Brain microvascular endothelial cell (primary cell): ENCODE results near the gene INPP5D.
A peak's percentile ranks its signal among the peaks of the same experiment; 100 is the strongest.

ENCODE experiments used
- DNase-seq: peaks from one replicate; pipeline ENCODE4 v3.0.0-alpha.2; 2020
- H3K27ac ChIP-seq: fragments of 250-450 bp; sonication (Bioruptor Pico); 2 replicates; pipeline ENCODE4 v1.5.1; 2020; ENCODE audit warnings: mild to moderate bottlenecking, moderate library complexity
- H3K27me3 ChIP-seq: fragments of 250-450 bp; sonication (Bioruptor Pico); replicated peaks from 2 replicates; pipeline ENCODE4 v1.5.1; 2020; ENCODE audit warnings: mild to moderate bottlenecking
- H3K36me3 ChIP-seq: fragments of 250-450 bp; sonication (Bioruptor Pico); replicated peaks from 2 replicates; pipeline ENCODE4 v1.5.1; 2020; ENCODE audit warnings: mild to moderate bottlenecking
- H3K4me3 ChIP-seq: 2 replicates; pipeline ENCODE4 v1.5.1; 2011; ENCODE audit warnings: low read depth, mild to moderate bottlenecking, control low read depth, low read length, moderate library complexity
- in situ Hi-C: cut with HindIII; loops from 2 replicates; pipeline ENCODE4 v1.10.0; 2017; ENCODE audit warnings: low sequenced_read_pairs, low pct_ligation_motif_present
- TF ChIP-seq, protein P1 (sequence below): IDR thresholded peaks from 2 replicates; pipeline ENCODE4 v1.5.1; 2011; ENCODE audit warnings: low read depth, mild to moderate bottlenecking, moderate library complexity, low read length, control low read depth, inconsistent platforms; ENCODE audit errors: missing control alignments

The INPP5D gene

GRCh38 chr2:233245406-233245805 lies 185.3 kb downstream of the INPP5D start:
- no peak for DNase-seq
- Histone ChIP-seq H3K36me3 (no peaks in the 10 kb centered on the region), H3K27me3 (no peaks in the 10 kb centered on the region), H3K27ac (no peak overlapping the region), H3K4me3 (no peak overlapping the region)
- in situ Hi-C loops = loop anchor here (25.0 kb wide), 1 partner anchor 158 kb away; no protein-coding TSS in a partner anchor
- TF ChIP-seq, protein P1, sequence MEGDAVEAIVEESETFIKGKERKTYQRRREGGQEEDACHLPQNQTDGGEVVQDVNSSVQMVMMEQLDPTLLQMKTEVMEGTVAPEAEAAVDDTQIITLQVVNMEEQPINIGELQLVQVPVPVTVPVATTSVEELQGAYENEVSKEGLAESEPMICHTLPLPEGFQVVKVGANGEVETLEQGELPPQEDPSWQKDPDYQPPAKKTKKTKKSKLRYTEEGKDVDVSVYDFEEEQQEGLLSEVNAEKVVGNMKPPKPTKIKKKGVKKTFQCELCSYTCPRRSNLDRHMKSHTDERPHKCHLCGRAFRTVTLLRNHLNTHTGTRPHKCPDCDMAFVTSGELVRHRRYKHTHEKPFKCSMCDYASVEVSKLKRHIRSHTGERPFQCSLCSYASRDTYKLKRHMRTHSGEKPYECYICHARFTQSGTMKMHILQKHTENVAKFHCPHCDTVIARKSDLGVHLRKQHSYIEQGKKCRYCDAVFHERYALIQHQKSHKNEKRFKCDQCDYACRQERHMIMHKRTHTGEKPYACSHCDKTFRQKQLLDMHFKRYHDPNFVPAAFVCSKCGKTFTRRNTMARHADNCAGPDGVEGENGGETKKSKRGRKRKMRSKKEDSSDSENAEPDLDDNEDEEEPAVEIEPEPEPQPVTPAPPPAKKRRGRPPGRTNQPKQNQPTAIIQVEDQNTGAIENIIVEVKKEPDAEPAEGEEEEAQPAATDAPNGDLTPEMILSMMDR = no peak

DNA sequence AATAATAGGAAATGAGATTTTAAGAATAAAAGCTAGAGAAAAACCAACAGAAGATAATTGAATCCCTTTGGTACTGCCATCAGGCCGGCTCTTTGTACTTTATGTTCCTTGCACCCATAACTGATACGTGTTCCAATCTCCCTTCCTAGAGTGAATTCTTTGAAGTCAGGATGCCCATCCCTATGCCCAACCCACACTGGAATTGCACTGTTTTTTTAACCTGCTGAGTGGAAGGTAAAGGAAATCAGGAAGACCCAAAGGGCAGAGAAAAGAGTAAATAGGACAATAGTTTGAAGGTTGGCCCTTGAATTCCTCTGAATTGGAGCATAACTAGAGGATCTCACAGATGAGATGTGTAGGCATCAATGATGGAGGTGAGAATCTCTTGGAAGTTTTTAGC lies 187.0 kb downstream of the INPP5D start:
- DNase-seq = no peak
- TF ChIP-seq, protein P1 = no peak
- no peaks in the 10 kb centered on the region for H3K36me3 ChIP-seq
- no peak overlapping the region for H3K27ac ChIP-seq
- in situ Hi-C loops = loop anchor here (25.0 kb wide), 1 partner anchor 160 kb away; no protein-coding TSS in a partner anchor
- H3K27me3 ChIP-seq = no peaks in the 10 kb centered on the region
- H3K4me3 ChIP-seq = no peak overlapping the region

GRCh38 chr2:233247744-233248143 lies 187.6 kb downstream of the INPP5D start:
- Histone ChIP-seq H3K27ac (no peak overlapping the region), H3K36me3 (no peaks in the 10 kb centered on the region), H3K27me3 (no peaks in the 10 kb centered on the region), H3K4me3 (no peak overlapping the region)
- in situ Hi-C loops = loop anchor here (25.0 kb wide), 1 partner anchor 160 kb away; no protein-coding TSS in a partner anchor
- DNase-seq = no peak
- TF ChIP-seq, protein P1 = no peak

DNA sequence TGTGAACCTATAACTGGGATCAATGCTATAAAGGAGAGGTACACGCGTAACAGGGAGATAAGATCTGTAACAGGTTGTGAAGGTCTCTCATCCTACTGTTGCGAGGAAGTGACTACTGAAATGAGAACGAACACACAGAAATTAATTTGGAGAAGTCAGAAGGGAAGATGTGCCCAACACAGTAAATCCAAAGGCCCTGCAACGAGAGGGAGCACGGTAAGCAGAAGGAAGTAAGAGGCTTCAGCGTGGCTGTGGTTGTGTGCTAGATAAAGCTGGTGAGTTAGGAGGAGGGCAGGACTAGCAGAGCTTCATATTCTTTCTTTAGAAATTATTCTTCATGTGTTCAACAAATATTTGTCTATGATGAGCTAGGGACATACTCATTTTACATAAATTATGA lies 188.9 kb downstream of the INPP5D start:
- TF ChIP-seq, protein P1 = no peak
- Histone ChIP-seq H3K36me3 (no peaks in the 10 kb centered on the region), H3K27ac (no peak overlapping the region), H3K27me3 (no peaks in the 10 kb centered on the region), H3K4me3 (no peak overlapping the region)
- no peak for DNase-seq
- in situ Hi-C loops = loop anchor here (25.0 kb wide), 1 partner anchor 162 kb away; no protein-coding TSS in a partner anchor

DNA sequence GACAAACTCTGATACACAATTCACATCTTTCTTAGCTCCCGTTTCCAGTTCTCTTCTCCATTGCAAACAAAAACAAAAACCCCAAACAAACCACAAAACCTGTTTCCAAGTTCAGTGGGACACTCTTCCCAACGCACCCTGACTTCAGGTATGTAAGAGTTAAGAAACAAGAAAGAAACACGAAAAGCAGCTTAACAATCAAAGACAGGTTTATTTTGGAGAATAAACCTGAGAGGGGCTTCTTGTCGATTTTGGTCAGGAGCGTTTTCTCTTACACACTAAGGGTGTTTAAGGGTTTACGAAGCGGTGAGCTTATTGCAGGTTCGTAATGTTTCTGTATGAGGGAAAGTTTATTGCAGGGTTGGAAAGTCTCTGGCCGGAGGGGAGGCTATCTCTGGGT lies 190.4 kb downstream of the INPP5D start:
- Histone ChIP-seq H3K4me3 (no peak overlapping the region), H3K27ac (no peak overlapping the region), H3K36me3 (no peaks in the 10 kb centered on the region), H3K27me3 (no peaks in the 10 kb centered on the region)
- no peak for DNase-seq
- in situ Hi-C loops = no loop called here
- TF ChIP-seq, protein P1 = no peak

- DNase-seq = no peak
- H3K27me3 ChIP-seq = no peaks in the 10 kb centered on the region
- H3K4me3 ChIP-seq = peak overlapping the region; percentile 26
- no peak overlapping the region for H3K27ac ChIP-seq
- TF ChIP-seq, protein P1 = no peak
- H3K36me3 ChIP-seq = no peaks in the 10 kb centered on the region
- in situ Hi-C loops = no loop called here
Observed at GRCh38 chr2:233250985-233251305, 190.8 kb downstream of the INPP5D start.
